ENCODE results near the gene BOC.

The BOC gene

DNA sequence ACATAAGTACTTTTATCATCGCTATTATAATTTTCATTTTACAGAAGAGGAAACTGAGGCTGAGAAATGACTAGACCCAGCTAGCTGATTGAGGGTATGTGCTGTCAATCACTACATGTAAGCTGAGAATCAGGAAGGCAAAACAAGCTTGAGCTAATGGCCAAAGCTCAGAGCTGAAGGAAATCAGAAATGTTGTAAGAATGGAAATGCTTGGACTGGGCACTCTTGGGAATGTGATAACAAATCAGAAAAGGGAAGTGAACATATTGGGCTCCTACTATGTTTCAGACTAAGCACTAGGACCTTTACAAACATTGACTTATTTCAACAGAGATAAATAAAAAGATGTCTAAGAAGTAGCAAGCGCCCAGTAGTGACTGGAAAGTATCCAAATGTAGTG, 33.8 kb upstream of the BOC start:
- H2AFZ ChIP-seq: no peak overlapping the region
- H3K4me2 ChIP-seq (ENCODE audit: low read length): no peak overlapping the region
- H3K4me3 ChIP-seq (ENCODE audit: low read depth, low read length): no peak overlapping the region
- H3K36me3 ChIP-seq (ENCODE audit: control insufficient read depth, insufficient read depth, low read length): no peaks in the 10 kb centered on the region
- H3K79me2 ChIP-seq: no peaks in the 10 kb centered on the region
- TF ChIP-seq, protein P1, sequence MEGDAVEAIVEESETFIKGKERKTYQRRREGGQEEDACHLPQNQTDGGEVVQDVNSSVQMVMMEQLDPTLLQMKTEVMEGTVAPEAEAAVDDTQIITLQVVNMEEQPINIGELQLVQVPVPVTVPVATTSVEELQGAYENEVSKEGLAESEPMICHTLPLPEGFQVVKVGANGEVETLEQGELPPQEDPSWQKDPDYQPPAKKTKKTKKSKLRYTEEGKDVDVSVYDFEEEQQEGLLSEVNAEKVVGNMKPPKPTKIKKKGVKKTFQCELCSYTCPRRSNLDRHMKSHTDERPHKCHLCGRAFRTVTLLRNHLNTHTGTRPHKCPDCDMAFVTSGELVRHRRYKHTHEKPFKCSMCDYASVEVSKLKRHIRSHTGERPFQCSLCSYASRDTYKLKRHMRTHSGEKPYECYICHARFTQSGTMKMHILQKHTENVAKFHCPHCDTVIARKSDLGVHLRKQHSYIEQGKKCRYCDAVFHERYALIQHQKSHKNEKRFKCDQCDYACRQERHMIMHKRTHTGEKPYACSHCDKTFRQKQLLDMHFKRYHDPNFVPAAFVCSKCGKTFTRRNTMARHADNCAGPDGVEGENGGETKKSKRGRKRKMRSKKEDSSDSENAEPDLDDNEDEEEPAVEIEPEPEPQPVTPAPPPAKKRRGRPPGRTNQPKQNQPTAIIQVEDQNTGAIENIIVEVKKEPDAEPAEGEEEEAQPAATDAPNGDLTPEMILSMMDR (IDR thresholded peaks at IDR 0.05): no peak
- H3K9me3 ChIP-seq (ENCODE audit: control insufficient read depth, low read length): no peaks in the 10 kb centered on the region
- no peaks in the 10 kb centered on the region for H3K27me3 ChIP-seq (ENCODE audit: control insufficient read depth, insufficient read depth, low read length)
- no peak overlapping the region for H3K9ac ChIP-seq
- no peaks in the 10 kb centered on the region for H3K4me1 ChIP-seq
- H3K27ac ChIP-seq: no peak overlapping the region

DNA sequence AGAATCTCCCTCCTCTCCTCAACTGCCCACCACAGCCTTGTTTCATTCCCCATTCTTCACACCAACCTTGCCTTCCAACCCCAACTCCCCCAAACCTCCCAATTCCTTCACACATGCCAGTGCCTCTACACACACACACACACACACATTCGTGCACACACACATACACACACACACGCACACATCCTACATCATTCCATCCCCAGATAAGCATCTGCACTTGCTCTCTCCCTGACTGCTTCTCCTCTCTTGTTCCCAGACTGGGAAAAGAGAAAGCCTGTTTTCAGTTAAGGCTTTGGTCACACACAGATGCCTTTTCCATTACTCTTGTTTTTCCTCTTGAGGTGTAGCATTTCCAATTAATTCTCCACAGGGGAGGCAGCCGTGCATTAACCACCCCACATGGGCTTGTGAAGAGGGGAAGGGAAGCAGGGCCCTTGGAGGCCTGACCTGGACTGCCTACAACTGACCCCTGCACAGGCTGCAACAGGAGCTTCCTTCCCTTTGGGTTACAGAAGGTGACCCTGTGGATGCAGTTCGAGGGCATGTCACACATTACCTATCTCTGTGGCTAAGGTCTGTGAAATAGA, 32.0 kb upstream of the BOC start:
- Histone ChIP-seq H3K36me3 (ENCODE audit: control insufficient read depth, insufficient read depth, low read length) (no peaks in the 10 kb centered on the region), H3K4me3 (ENCODE audit: low read depth, low read length) (no peak overlapping the region), H3K4me1 (no peaks in the 10 kb centered on the region), H3K4me2 (ENCODE audit: low read length) (no peak overlapping the region), H3K27me3 (ENCODE audit: control insufficient read depth, insufficient read depth, low read length) (no peaks in the 10 kb centered on the region), H3K79me2 (no peaks in the 10 kb centered on the region), H3K9me3 (ENCODE audit: control insufficient read depth, low read length) (no peaks in the 10 kb centered on the region), H3K9ac (no peak overlapping the region), H3K27ac (no peak overlapping the region), H2AFZ (no peak overlapping the region)
- TF ChIP-seq, protein P1 (IDR thresholded peaks at IDR 0.05): no peak

DNA sequence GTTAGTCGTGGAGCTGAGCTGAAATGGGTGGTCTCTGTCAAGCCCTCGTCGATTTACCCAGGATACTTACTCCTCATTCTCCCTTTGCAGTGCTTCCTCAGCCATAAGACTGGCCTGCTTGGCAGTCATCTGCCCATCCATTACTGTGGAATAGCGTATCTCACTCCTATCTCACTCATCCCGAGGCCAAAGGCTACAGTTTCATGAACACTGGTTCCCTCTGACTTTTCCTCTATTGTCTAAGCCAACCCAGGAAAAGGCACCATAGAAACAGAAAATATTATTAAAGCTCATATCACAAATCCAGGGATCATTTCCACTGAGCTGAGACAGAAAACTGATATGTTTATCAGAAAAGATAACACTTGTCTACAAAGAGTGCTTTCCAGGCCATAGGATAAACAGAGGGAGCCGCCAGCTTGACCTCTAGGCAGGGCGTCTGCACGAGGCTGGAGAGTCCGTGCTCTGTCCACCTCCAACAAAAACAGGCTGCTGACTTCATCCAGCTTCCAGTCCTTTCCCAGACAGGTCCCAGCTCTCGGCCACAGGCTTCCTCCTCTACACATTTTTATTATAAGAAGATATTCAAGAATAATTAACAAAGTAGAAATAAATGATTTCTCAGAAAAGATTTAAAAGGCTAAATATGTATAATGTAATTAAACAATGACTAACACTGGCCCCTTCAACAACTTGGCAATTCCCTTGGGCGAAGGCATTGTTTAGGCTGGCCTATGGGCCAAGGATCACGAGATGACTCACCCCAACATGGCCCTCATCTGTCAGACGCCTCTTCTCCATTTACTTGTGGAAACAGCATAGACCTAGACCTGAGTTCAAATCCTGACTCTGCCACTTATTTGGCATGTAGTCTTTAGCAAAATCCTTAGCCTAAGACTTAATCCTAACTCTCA, 27.4 kb upstream of the BOC start:
- TF ChIP-seq, protein P1 (IDR thresholded peaks at IDR 0.05): no peak
- Histone ChIP-seq H3K36me3 (ENCODE audit: control insufficient read depth, insufficient read depth, low read length) (no peaks in the 10 kb centered on the region), H3K9me3 (ENCODE audit: control insufficient read depth, low read length) (no peaks in the 10 kb centered on the region), H3K4me1 (no peaks in the 10 kb centered on the region), H3K4me2 (ENCODE audit: low read length) (no peak overlapping the region), H3K9ac (no peak overlapping the region), H3K27ac (no peak overlapping the region), H3K4me3 (ENCODE audit: low read depth, low read length) (no peak overlapping the region), H3K27me3 (ENCODE audit: control insufficient read depth, insufficient read depth, low read length) (no peaks in the 10 kb centered on the region), H2AFZ (no peak overlapping the region), H3K79me2 (no peaks in the 10 kb centered on the region)

DNA sequence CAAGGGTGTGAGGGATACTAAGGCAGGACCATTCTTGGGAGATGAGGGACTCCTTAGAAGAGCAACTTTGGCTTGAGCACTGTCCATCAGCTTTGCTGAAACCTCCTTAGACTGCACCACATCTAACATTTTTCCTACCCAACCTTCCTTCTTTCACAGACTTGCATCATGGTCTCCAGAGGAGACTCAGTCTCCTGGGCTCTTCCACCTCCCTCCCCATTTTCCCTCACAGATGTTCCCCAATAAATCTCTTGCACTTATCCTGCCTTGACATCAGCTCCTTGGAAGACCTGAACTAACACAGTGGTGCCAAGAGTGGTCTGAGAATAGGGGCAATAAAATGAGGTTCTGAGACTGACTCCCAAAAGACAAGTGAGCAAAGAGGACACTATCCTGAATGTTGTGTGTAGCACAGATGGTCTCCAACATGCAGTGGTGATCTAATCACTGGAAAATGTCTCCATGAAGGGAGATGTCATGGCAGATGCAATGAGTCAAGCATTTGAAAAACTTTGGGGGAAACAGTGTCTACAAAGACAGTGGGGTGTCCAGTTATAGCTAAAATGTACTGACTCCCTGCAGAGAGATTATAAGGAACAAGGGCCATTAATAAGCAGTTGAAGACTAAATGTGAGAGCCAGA, 26.0 kb upstream of the BOC start:
- H3K79me2 ChIP-seq: no peaks in the 10 kb centered on the region
- H3K27me3 ChIP-seq (ENCODE audit: control insufficient read depth, insufficient read depth, low read length): no peaks in the 10 kb centered on the region
- no peak overlapping the region for H3K9ac ChIP-seq
- H3K4me1 ChIP-seq: no peaks in the 10 kb centered on the region
- no peak overlapping the region for H3K4me3 ChIP-seq (ENCODE audit: low read depth, low read length)
- H2AFZ ChIP-seq: no peak overlapping the region
- TF ChIP-seq, protein P1 (IDR thresholded peaks at IDR 0.05): no peak
- H3K9me3 ChIP-seq (ENCODE audit: control insufficient read depth, low read length): no peaks in the 10 kb centered on the region
- no peak overlapping the region for H3K27ac ChIP-seq
- no peaks in the 10 kb centered on the region for H3K36me3 ChIP-seq (ENCODE audit: control insufficient read depth, insufficient read depth, low read length)
- no peak overlapping the region for H3K4me2 ChIP-seq (ENCODE audit: low read length)
